GM12878 (cell line): ENCODE results near the gene DCAF6. TPM values are rescaled to one million over a fixed set of nuclear protein-coding genes. Genes with fewer than 3 reads are reported as not detected.

Source experiments
- ATAC-seq: fragments of 200-7000 bp; cut with Tn5 transposase; 3 replicates; pipeline ENCODE4 v1.9.1; 2020; ENCODE audit warnings: mild to moderate bottlenecking, moderate library complexity
- BruUV-seq: library from RNA; stranded (reverse); fragments of 400-500 nt; replicated peaks from 2 replicates; lab custom pipeline; 2021; lab: Mats Ljungman, UMichigan
- CTCF ChIA-PET: fragments of 300-600 bp; sonication (Branson Sonifier 250); formaldehyde crosslinking; extraction: SDS; loops from one replicate; lab custom pipeline; 2021; ENCODE audit warnings: inconsistent platforms; lab: Yijun Ruan, JAX
- POLR2A ChIA-PET: fragments of 350-600 bp; formaldehyde crosslinking; extraction: SDS; loops from one replicate; lab custom pipeline; 2021; ENCODE audit warnings: inconsistent platforms; lab: Charles Lee
- RAD21 ChIA-PET: fragments of 300-600 bp; sonication (Branson Sonifier 250); formaldehyde crosslinking; loops from one replicate; lab custom pipeline; 2023; ENCODE audit warnings: antibody characterized with exemption; ENCODE audit not compliant: unreplicated experiment; lab: Charles Lee
- SMC1A ChIA-PET: fragments of 300-600 bp; sonication (Branson Sonifier 250); formaldehyde crosslinking; loops from one replicate; lab custom pipeline; 2023; ENCODE audit not compliant: unreplicated experiment, uncharacterized antibody; lab: Charles Lee
- DNase-seq: peaks from one replicate; pipeline ENCODE4 v3.0.0-alpha.2; 2011; ENCODE audit warnings: low read depth, low spot score
- FAIRE-seq: peaks from 3 replicates; lab custom pipeline; 2011; peaks lifted over from hg19 to GRCh38; lab: Jason Lieb, UNC
- H2AFZ ChIP-seq: 2 replicates; pipeline ENCODE4 v1.6.0; 2011; ENCODE audit warnings: low read depth, low read length, control low read depth; ENCODE audit not compliant: control insufficient read depth
- H3K27ac ChIP-seq: 2 replicates; pipeline ENCODE4 v1.5.1; 2011; ENCODE audit warnings: control low read depth; ENCODE audit not compliant: control insufficient read depth, insufficient read depth
- H3K27me3 ChIP-seq, 2 experiments: replicated peaks in 1 of 2; 2 replicates each; pipeline versions ENCODE4 v1.6.0 to v1.6.1; 2011; ENCODE audit warnings: low read length in 1 of 2; ENCODE audit not compliant: control insufficient read depth in 2 of 2, insufficient read depth in 2 of 2
- H3K36me3 ChIP-seq, 2 experiments: 2 replicates each; pipeline ENCODE4 v1.5.1; 2011; ENCODE audit warnings: low read length in 1 of 2; ENCODE audit not compliant: control insufficient read depth in 2 of 2, insufficient read depth in 2 of 2
- H3K4me1 ChIP-seq: 2 replicates; pipeline ENCODE4 v1.6.1; 2011; ENCODE audit warnings: mild to moderate bottlenecking, low read length, moderate library complexity, mixed read lengths; ENCODE audit not compliant: control insufficient read depth, insufficient read depth
- H3K4me2 ChIP-seq: 2 replicates; pipeline ENCODE4 v1.6.0; 2011; ENCODE audit warnings: control low read depth; ENCODE audit not compliant: control insufficient read depth, insufficient read depth
- H3K4me3 ChIP-seq: fragments of 200-600 bp; sonication (generic); 2 replicates; pipeline ENCODE4 v1.5.1; 2016
- H3K79me2 ChIP-seq: 2 replicates; pipeline ENCODE4 v1.6.0; 2011; ENCODE audit warnings: low read length; ENCODE audit not compliant: control insufficient read depth, insufficient read depth
- H3K9ac ChIP-seq: 2 replicates; pipeline ENCODE4 v1.8.0; 2011; ENCODE audit warnings: low read length, control low read depth, mixed read lengths; ENCODE audit not compliant: control insufficient read depth, insufficient read depth
- H3K9me3 ChIP-seq: replicated peaks from 3 replicates; pipeline ENCODE4 v1.5.1; 2011; ENCODE audit warnings: mild to moderate bottlenecking, low read length; ENCODE audit not compliant: control insufficient read depth, insufficient read depth
- H4K20me1 ChIP-seq: 2 replicates; pipeline ENCODE4 v1.6.0; 2011; ENCODE audit not compliant: control insufficient read depth, insufficient read depth
- CHD1 ChIP-seq: IDR thresholded peaks from 2 replicates; pipeline ENCODE4 v1.6.1; 2012; ENCODE audit warnings: low read depth, low read length, improper control_type of control experiment
- CREM ChIP-seq: IDR thresholded peaks from 2 replicates; pipeline ENCODE4 v1.6.1; 2014; ENCODE audit warnings: antibody characterized with exemption, low read depth
- HDGF ChIP-seq: fragments of 450-650 bp; IDR thresholded peaks from 2 replicates; pipeline ENCODE4 v1.6.1; 2016; ENCODE audit warnings: antibody characterized with exemption
- MXI1 ChIP-seq: fragments of 150-350 bp; IDR thresholded peaks from 2 replicates; pipeline ENCODE4 v1.6.1; 2011; ENCODE audit warnings: low read depth, mild to moderate bottlenecking, inconsistent platforms, low read length, improper control_type of control experiment
- ZNF217 ChIP-seq: fragments of 450-650 bp; IDR thresholded peaks from 2 replicates; pipeline ENCODE4 v1.6.1; 2017; ENCODE audit warnings: antibody characterized with exemption, mild to moderate bottlenecking
- WGBS: methylation state at CpG from one replicate; pipeline ENCODE4 v1.1.6; 2016; ENCODE audit warnings: low lambda C conversion rate; ENCODE audit not compliant: insufficient replicate concordance, insufficient coverage; ENCODE audit errors: missing lambda C conversion rate; 5-methylcytosine and 5-hydroxymethylcytosine counted together
- in situ Hi-C: fragments of 300-500 bp; cut with MboI; formaldehyde crosslinking; loops from 9 replicates; pipeline ENCODE4 v1.14.3; 2018; ENCODE audit warnings: mixed read lengths
- intact Hi-C: fragments of 100-400 bp; cut with micrococcal nuclease; formaldehyde crosslinking; loops from one replicate; pipeline ENCODE4 v1.14.2; 2022; ENCODE audit not compliant: unreplicated experiment
- polyA plus RNA-seq, 11 experiments: library from polyadenylated mRNA; depleted of rRNA in 4 of 11; unstranded in 6 of 11; stranded (reverse) in 5 of 11; fragments of >200 nt; fragmentation: Nextera tagmentation in 4 of 11; fragmentation: Illumina TruSeq in 1 of 11; extraction: Ambion mirVana in 4 of 11; extraction: Trizol in 1 of 11; gene quantifications; 1 replicate in 1 of 11; 2 replicates in 10 of 11; pipeline versions ENCODE4 v1.2.1 to v1.2.3, GENCODE V29; 2011 to 2016; ENCODE audit warnings: inconsistent platforms in 2 of 11, missing spikeins in 2 of 11, low read depth in 1 of 11
- total RNA-seq, 4 experiments: library from RNA; depleted of rRNA in 3 of 4; stranded (reverse); fragments of >200 nt in 3 of 4; fragmentation: Illumina TruSeq in 1 of 4; extraction: Trizol in 1 of 4; gene quantifications; 2 replicates each; pipeline versions ENCODE4 v1.2.1 to v1.2.3, GENCODE V29; 2013 to 2021
- TF ChIP-seq, protein P1 (sequence below): fragments of 450-650 bp; formaldehyde crosslinking; IDR thresholded peaks from 2 replicates; pipeline ENCODE4 v1.4.0; 2020; ENCODE audit warnings: mild to moderate bottlenecking, moderate library complexity

Gene DCAF6
- total and polyA plus RNA-seq, 10 of the 15 experiments (the other 5 are each of a cell fraction or from before 2014, with no cell fraction given), result 11.4 to 62.7 (median 33.0) TPM

DNA sequence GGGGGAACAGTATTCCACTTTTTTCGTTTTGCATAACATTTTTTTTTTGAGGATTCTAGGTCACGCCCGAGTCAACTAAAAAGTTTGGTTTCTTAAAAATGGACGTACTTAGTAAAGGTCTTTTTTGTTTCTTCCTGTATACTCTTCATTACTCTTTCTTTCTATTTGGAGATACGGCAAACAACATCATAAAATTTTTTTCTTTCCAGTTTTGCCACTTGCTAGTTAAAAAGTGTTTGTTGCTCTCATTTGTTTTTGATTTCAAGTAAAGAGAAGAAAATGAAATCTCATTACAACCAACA lies 1.2 kb downstream of the DCAF6 start:
- intact Hi-C loops, result loop anchor here (2.0 to 10.0 kb wide), 4 partner anchors 135 to 333 kb away; partner anchors contain the start of gene TIPRL
- Histone ChIP-seq H3K36me3 (no peaks in the 10 kb centered on the region; a peak in 1 of 4 replicates), H3K27ac (peak overlapping the region; percentile 99), H3K9ac (peak overlapping the region; percentile 96), H3K27me3 (no peaks in the 10 kb centered on the region), H3K4me1 (no peaks in the 10 kb centered on the region), H3K9me3 (no peaks in the 10 kb centered on the region)
- CTCF ChIA-PET, result interaction anchor here (0.8 to 2.1 kb wide), 4 partner anchors 13 to 148 kb away, joined by 3 to 8 read pairs (median 4); no protein-coding TSS in a partner anchor
- under 1% methylated on average over 5 of the region's 5 CpGs for WGBS
- SMC1A ChIA-PET, result interaction anchor here (0.7 to 1.7 kb wide), 7 partner anchors 10 to 219 kb away, joined by 3 to 9 read pairs (median 3); partner anchors contain the start of gene ADCY10
- ATAC-seq (no peak), FAIRE-seq (no peak), DNase-seq (no peak)
- BruUV-seq, result no TSS peak
- RAD21 ChIA-PET, result interaction anchor here (1.0 to 2.3 kb wide), 5 partner anchors 10 to 289 kb away, joined by 3 to 12 read pairs (median 3); partner anchors contain the start of gene SFT2D2
- TF ChIP-seq, protein P1, sequence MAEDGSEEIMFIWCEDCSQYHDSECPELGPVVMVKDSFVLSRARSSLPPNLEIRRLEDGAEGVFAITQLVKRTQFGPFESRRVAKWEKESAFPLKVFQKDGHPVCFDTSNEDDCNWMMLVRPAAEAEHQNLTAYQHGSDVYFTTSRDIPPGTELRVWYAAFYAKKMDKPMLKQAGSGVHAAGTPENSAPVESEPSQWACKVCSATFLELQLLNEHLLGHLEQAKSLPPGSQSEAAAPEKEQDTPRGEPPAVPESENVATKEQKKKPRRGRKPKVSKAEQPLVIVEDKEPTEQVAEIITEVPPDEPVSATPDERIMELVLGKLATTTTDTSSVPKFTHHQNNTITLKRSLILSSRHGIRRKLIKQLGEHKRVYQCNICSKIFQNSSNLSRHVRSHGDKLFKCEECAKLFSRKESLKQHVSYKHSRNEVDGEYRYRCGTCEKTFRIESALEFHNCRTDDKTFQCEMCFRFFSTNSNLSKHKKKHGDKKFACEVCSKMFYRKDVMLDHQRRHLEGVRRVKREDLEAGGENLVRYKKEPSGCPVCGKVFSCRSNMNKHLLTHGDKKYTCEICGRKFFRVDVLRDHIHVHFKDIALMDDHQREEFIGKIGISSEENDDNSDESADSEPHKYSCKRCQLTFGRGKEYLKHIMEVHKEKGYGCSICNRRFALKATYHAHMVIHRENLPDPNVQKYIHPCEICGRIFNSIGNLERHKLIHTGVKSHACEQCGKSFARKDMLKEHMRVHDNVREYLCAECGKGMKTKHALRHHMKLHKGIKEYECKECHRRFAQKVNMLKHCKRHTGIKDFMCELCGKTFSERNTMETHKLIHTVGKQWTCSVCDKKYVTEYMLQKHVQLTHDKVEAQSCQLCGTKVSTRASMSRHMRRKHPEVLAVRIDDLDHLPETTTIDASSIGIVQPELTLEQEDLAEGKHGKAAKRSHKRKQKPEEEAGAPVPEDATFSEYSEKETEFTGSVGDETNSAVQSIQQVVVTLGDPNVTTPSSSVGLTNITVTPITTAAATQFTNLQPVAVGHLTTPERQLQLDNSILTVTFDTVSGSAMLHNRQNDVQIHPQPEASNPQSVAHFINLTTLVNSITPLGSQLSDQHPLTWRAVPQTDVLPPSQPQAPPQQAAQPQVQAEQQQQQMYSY (CRISPR knock-in tag), result no peak
- TF ChIP-seq CHD1, result no peak
- TF ChIP-seq ZNF217, result no peak
- peak; percentile 27; the same call in 1 of the 2 replicates for TF ChIP-seq MXI1
- TF ChIP-seq CREM, result no peak
- 0 out of 2 replicates have a peak, but pooled peaks have one; percentile 4 for TF ChIP-seq HDGF
- TF ChIP-seq, all 136 proteins: peak for 2
- peak overlapping the region; percentile 99; the same call in 1 of the 2 replicates for H2AFZ ChIP-seq
- peak overlapping the region; percentile 95 for H3K4me3 ChIP-seq
- no peaks in the 10 kb centered on the region for H4K20me1 ChIP-seq
- peaks cover 87% of the 10 kb centered on the region for H3K79me2 ChIP-seq
- POLR2A ChIA-PET, result interaction anchor here (0.9 to 2.5 kb wide), 4 partner anchors 10 to 224 kb away, joined by 3 to 20 read pairs (median 4); no protein-coding TSS in a partner anchor
- peak overlapping the region; percentile 76 for H3K4me2 ChIP-seq
- in situ Hi-C loops, result loop anchor here (5.0 kb wide), 1 partner anchor 220 kb away; no protein-coding TSS in a partner anchor
